NK-92 (cell line): ENCODE measurements around the gene RC3H2.
"Not testable (repeated sequence)": the region's sequence is repeated elsewhere in the genome, so short reads cannot be mapped to it uniquely, and the experiment has no call there.

Experiments used
- DNase-seq: peaks from one replicate; lab custom pipeline; 2025; ENCODE audit not compliant: unreplicated experiment; lab: John Stamatoyannopoulos, UW

Gene RC3H2

GRCh38 chr9:122845116-122845515 lies 60.0 kb downstream of the RC3H2 start:
- no peak for DNase-seq

GRCh38 chr9:122844137-122844536 lies 61.0 kb downstream of the RC3H2 start:
- DNase-seq: no peak

- DNase-seq: no peak
Measured at GRCh38 chr9:122841501-122841900, 63.7 kb downstream of the RC3H2 start.

- DNase-seq: not testable (repeated sequence)
Measured at GRCh38 chr9:122838441-122838840, 66.7 kb downstream of the RC3H2 start.

GRCh38 chr9:122837266-122837850 lies 67.8 kb downstream of the RC3H2 start:
- no peak for DNase-seq

- no peak for DNase-seq
Measured at GRCh38 chr9:122835313-122835731, 69.8 kb downstream of the RC3H2 start.

- DNase-seq: no peak
Measured at GRCh38 chr9:122832194-122832593, 73.0 kb downstream of the RC3H2 start.

GRCh38 chr9:122828965-122829284 lies 76.2 kb downstream of the RC3H2 start:
- not testable (repeated sequence) for DNase-seq

GRCh38 chr9:122827761-122828093 lies 77.4 kb downstream of the RC3H2 start:
- DNase-seq: no peak

GRCh38 chr9:122822938-122823337 lies 82.2 kb downstream of the RC3H2 start:
- no peak for DNase-seq

GRCh38 chr9:122822056-122822455 lies 83.1 kb downstream of the RC3H2 start:
- DNase-seq: no peak

- no peak for DNase-seq
Measured at GRCh38 chr9:122821278-122821943, 83.7 kb downstream of the RC3H2 start.

- DNase-seq: no peak
Measured at GRCh38 chr9:122820490-122820845, 84.7 kb downstream of the RC3H2 start.

- DNase-seq: no peak
Measured at GRCh38 chr9:122819791-122820489, 85.2 kb downstream of the RC3H2 start.

- DNase-seq: no peak
Measured at GRCh38 chr9:122819326-122819725, 85.8 kb downstream of the RC3H2 start.

- DNase-seq: no peak
Measured at GRCh38 chr9:122816163-122816867, 88.8 kb downstream of the RC3H2 start.

GRCh38 chr9:122815544-122815943 lies 89.6 kb downstream of the RC3H2 start:
- no peak for DNase-seq

- no peak for DNase-seq
Measured at GRCh38 chr9:122814545-122814944, 90.6 kb downstream of the RC3H2 start.

GRCh38 chr9:122812736-122813135 lies 92.4 kb downstream of the RC3H2 start:
- no peak for DNase-seq

GRCh38 chr9:122810306-122810946 lies 94.7 kb downstream of the RC3H2 start:
- no peak for DNase-seq

GRCh38 chr9:122809261-122809660 lies 95.9 kb downstream of the RC3H2 start:
- not testable (repeated sequence) for DNase-seq

- no peak for DNase-seq
Measured at GRCh38 chr9:122808141-122808540, 97.0 kb downstream of the RC3H2 start.
